Stimulated activated CD4-positive, alpha-beta T cell treated with anti-CD3 and anti-CD28 coated beads, Interleukin-4, amount 100 ng/mL, for 24 hours (primary cell): Measurements from ENCODE around the gene NIPBL.
"Not testable (repeated sequence)": the region's sequence is repeated elsewhere in the genome, so short reads cannot be mapped to it uniquely, and the experiment has no call there.

Experiments
- DNase-seq: peaks from one replicate; pipeline ENCODE4 v3.0.0-alpha.2; 2020

Gene NIPBL

DNA sequence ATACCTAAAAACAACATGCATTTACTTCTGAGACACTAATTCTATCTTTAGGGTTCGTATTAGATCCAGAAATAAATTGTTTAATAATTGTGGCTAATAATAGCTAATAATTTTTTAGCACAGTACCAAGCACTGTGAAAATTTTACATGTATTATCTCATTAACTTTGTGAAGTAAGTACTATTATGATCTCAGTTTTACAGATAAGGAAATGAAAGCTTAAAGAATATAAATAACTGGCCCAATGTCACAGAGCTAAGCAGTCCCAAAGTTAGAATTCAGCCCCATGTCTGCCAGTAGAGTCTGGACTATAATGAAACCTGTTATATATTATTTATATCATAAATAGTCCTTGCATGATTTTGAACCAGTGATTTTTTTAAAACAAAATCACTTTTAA, 163.3 kb downstream of the NIPBL start:
- no peak for DNase-seq

DNA sequence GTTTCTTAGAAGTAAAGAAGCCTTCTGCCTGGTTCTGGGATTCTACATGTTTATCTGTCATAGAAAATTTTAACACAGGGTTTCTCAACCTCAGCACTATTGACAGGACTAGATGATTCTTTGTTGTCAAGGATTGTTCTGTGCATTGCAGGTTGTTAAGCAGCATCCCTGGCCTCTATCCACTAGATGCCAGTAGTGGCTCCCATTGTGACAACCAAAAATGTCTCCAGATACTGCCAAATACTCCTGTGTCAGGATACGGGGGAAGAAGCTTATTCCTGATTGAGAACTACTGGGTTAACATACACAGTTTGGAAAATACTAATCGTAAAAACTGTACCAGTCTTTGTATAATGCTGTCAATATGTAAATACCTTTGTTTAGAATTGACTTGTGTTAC, 167.1 kb downstream of the NIPBL start:
- DNase-seq: no peak

DNA sequence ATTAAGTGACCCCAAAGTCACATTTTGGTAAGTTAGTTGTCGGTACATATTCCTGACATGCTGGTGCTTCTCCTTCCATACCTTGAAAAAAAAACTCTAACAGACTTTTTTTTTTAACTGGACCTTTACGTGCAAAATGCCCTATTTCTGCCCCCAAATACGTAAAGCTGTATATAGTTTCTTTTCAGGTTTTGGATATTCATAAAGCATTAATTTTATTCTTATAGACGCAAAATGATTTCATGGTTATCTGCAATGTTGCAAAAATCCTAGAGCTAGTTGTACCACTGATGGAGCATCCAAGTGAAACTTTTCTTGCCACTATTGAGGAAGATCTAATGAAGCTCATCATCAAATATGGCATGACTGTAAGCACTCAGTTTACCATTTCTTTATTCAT, 167.6 kb downstream of the NIPBL start:
- no peak for DNase-seq

DNA sequence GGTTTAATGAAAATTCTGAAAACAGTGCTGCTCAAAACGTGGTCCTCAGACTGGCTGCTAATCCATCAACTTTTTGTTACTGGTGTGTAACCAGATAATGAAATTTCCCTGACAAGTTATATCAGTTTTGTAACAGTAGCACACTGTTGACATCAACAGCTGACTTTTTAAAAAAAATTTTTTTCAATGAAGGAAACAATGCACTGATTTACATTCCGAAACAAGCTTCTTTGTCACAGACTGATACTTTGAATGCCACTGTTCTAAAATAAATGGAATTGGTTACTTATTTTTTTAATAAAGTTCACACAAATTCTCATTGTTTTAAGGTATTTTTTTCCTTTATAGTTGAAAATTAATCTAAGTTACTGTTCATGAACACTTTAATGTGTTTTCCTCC, 169.1 kb downstream of the NIPBL start:
- DNase-seq: no peak

DNA sequence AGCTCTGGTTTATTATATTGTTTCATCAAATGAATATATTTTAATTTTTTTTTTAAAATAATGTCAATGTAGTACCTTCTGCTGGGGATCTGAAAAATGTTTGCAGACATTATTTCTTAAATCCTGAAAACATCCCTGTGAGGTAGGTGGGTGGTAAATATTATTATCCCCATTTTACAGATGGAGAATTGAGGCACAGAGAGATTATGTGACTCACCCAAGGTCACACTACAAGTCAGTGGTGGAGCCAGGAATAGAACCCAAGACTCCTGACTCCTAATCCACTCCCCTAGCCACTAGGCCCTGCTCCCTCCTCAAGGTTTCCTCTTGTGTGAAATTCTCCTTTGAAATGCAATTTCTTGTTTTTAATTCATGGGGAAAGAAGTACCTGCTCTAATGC, 171.4 kb downstream of the NIPBL start:
- no peak for DNase-seq

DNA sequence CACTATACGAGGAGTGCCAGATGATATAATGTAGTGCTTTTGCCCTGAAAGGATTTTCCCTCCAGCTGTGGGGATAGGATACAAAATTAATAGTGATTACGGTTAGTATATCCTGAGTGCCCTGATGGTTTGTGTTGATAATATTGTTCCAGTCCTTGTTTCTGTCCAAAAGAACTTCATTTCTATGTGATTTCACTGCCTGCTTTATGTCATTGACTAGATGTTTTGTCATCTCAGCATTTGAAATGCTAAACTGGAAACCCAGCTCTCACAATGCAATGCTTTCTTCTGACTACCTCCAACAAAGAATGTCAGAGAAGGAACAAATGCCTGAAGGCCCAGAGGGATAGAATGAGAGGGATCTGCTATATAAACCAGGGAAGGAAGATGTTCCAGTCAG, 177.8 kb downstream of the NIPBL start:
- DNase-seq: no peak

DNA sequence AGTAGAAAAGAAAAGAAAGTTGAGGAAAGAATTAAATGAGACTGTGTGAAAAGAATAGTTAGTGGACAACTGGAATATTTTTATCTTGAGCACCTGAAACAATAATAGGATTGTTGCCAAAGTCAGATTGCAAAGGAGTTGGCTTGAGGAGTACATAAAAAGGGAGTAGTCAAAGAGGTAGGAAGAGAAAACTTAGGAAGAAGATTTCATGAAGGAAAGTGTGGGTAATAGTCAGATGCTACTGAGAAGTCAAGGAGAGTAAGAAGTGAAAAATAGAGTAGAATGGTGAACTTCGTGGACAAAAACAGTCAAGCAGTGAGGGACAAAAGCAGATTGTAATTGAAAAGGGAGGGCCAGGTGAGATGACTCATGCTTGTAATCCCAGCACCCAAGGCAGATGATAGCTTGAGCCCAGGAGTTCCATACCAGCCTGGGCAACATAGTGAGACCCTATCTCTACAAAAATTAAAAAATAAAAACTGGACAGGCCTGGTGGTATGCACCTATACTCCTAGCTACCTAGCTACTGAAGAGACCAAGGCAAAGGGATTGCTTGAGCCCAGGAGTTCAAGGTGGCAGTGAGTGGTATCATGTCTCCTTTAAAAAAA, 178.9 kb downstream of the NIPBL start:
- no peak for DNase-seq

DNA sequence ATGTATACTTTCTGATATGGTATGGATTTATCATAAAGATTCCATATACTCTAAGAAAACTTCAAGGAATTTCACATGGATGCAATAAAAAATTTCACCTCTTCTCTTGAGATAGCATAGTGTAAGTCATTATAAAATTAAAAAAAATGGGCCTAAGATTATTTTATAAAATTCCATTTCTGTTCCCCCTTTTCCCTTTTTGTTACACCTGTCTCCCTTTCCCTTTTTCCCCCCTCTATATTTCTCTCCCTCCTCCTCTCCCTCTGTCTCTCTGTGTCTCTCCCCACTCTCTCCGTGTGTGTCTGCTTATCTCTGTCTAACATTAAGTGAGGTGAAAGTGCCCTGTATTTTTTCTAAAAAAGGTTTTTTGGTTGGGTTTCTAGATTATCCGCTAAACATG, 180.2 kb downstream of the NIPBL start:
- no peak for DNase-seq

DNA sequence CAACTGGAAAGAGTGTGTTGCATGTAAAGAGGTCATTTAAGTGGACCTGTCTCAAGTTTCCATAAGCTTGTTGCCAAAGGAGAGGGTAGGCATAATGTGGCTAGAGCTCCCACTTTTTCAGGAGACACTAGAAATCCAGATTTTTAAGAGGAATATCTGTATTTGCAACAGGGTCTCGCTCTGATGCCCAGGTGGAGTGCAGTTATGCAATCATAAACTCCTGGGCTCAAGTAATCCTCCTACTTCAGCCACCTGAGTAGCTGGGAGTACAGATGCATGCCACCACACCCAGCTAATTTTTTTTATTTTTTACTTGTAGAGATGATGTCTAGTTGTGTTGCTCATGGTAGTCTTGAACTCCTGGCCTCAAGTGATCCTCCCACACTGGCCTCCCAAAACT, 183.5 kb downstream of the NIPBL start:
- no peak for DNase-seq

DNA sequence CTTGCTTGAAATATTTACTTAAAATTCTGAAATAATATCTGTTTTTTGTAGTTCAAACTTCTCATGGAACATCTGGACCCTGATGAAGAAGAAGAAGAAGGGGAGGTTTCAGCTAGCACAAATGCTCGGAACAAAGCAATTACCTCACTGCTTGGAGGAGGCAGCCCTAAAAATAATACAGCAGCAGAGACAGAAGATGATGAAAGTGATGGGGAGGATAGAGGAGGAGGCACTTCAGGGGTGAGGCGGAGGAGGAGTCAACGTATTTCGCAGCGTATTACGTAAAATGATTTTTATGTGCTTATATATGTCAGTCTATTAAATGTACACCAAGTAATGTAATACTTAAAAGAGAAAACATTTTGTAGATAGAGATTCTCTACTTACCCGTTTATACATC, 187.2 kb downstream of the NIPBL start:
- no peak for DNase-seq

DNA sequence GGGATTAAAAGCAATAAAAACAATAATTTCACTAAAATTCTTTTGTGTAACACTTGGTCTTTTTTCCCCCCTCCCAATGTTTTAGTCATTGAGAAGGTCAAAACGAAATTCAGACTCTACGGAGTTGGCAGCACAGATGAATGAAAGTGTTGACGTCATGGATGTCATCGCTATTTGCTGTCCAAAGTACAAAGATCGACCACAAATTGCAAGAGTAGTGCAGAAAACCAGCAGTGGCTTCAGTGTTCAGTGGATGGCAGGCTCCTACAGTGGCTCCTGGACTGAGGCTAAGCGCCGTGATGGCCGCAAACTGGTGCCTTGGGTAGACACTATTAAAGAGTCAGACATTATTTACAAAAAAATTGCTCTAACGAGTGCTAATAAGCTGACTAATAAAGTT, 187.9 kb downstream of the NIPBL start:
- no peak for DNase-seq

DNA sequence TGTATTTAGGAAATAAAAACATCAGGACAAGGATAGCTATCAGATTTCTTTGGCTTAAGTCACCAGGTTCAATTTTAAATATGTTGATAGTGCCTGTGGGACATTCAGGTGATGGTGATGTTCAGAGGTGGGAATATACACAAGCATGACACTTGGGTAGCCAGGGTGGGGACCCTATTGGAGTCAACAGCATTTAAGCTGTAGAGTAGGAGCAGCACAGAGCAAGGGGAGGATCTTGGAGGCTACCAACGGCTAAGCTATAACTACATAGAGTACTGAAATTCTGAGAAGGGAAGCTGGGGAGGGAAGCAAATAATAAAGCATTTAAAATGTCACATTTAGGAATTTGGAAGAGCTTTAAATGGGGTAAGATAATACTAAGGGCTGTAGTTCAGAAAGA, 194.9 kb downstream of the NIPBL start:
- no peak for DNase-seq

DNA sequence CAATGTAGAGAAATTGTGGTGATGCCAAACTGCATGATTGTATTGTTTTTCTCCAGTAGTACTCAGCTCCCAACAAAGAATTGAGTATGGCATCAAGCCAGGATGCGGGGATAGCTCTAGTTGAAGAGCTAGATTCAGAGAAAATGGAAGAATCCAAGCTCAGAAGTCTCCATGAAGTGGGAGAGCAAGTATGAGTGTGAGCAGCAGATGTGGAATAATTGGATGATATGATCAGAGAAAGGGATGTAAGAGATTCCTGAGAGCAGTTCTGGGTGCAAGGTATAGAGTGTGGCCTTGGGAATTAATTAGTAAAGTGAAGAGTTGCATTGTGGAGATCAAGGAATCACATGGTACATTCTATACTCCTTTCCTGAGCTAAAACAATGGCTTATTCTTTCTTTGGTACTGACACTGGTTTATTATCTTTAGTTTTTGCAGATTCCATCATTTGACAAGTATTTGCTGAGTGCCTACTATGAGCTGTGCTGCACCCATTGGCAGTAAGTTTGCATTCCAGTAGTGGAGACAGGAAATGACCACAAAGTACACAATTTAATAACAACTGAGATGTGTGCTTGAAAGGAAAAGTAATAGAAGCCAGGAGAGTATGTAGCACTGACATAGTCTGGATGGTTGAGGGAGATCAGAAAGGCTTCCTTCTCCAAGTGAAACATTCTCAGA, 195.5 kb downstream of the NIPBL start:
- no peak for DNase-seq

DNA sequence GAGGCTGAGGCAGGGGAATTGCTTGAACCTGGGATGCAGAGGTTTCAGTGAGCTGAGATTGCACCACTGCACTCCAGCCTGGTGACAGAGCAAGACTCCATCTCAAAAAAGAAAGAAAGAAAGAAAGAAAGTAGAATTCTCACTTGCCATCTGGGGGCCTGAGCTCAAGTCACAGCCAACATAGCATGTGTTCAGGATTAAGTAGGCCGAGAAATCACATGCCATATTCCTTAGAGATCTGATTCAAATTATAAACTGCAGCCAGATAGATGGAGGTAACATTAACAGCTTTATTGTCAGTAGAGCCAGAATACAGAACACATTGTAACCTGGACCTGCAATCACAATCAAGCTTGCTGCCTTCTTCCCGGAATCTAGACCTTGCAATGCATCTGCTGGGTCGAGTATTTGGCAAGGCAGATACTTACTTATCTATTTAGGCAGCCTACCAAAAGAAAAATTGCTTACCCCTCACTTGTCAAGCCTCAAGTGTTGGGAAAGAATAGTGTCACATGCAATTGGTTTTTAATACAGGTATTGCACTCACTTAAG, 198.9 kb downstream of the NIPBL start:
- no peak for DNase-seq

DNA sequence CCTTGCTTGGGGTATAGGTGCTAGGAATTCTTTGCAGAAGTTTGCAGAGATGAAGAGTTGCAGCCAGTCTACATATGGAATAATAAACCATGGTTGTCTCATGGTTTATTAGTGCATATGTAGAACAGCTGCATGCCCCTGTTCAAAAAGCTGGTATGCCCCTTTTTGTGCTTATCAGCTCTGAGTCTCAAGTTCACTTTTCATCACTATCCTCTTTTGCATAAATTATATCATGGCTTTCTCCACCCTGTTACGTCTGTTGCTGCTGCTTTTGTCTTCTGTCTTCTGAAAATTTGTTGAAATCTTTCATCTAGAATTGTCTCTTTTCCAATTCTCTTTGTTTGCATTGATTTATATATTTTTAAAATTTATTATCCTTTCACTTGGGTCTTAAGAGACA, 200.6 kb downstream of the NIPBL start:
- no peak for DNase-seq

DNA sequence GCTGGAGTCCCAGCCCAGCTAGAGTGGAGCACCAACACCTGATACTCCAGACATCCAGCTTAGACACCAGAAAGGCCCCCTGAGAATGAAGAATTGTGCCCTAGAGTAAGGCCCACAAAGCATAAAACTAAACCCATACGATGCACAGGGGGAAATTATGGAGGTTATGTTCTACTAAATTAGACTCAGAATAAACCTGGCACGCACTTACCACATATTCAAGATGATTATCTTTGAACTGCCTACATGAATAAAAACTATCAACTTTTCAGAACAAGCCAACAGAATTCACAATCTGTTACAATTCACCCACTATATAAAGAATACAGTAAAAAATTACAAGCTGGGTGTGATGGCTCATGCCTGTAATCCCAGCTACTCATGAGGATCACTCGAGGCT, 204.1 kb downstream of the NIPBL start:
- DNase-seq: no peak

DNA sequence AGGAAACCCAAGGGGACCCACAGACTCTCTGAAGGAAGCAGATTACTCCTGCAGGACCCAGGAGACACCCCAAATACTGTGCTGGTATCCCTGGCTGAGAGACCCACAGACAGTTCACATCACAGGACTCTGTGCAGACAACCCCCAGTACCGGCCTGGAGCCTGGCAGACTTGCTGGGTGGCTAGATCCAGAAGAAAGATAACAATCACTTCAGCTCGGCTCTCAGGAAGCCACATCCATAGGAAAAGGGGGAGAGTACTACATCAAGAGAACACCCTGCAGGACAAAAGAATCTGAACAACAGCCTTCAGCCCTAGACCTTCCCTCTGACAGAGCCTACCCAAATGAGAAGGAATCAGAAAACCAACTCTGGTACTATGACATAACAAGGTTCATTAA, 206.4 kb downstream of the NIPBL start:
- not testable (repeated sequence) for DNase-seq

DNA sequence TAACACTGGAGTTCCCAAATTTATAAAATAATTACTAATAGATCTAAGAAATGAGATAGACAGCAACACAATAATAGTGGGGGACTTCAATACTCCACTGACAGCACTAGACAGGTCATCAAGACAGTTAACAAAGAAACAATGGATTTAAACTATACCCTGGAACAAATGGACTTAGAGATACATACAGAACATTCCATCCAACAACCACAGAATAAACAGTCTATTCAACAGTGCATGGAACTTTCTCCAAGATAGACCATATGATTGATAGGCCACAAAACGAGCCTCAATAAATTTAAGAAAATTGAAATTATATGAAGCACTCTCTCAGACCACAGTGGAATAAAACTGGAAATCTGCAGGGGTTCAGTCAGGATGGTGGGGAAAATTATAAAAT, 209.5 kb downstream of the NIPBL start:
- not testable (repeated sequence) for DNase-seq

DNA sequence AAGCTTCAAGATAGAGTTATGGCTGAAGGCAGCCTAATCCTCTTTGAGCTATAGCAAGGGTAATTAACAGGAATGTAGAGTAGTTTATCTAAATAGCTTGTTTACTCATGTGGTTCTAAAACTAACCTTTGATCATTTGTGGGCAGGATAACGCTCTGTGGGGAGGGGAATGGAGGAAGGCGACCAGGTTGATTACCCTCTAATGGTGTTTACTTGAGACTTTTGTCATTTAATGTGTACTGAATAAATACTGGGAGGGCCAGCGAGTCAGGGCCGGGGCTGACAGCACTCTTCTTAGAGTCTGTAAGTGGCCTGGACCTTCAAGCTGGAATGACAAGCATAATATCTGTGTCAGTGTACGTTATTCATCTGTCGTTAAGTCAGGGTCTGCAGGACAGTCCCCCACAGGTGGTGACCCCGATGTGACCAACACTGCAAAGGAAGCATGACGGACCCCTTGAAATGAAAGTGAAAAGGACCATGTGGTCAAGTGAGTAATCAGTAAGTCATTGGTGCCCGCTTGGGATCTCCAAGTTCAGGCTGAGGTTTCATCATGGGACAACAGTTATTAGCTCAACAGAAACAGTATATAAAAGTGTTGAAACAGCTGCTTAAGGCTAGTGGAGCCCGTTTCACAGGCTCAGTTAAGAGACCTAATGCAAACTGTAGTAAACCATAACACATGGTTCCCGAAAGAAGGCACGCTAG, 210.1 kb downstream of the NIPBL start:
- DNase-seq: no peak

DNA sequence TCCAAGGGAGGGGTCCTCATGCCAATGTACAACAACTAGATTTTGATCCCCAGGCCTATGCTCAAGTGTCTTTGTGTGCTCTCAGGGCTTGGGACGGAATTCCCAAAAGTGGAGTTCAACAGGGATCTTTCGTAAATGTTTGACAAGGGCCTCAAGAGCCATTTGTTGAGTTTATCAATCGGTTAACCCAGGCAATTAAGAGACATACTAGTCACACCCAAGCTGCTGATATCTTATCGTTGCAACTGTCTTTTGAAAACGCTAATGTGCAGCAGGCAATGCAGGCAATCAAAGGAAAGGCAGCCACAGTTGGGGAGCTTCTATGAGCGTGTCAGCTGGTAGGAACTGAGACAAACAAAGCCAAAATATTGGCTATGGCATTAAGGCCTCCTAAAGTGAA, 211.4 kb downstream of the NIPBL start:
- DNase-seq: no peak

DNA sequence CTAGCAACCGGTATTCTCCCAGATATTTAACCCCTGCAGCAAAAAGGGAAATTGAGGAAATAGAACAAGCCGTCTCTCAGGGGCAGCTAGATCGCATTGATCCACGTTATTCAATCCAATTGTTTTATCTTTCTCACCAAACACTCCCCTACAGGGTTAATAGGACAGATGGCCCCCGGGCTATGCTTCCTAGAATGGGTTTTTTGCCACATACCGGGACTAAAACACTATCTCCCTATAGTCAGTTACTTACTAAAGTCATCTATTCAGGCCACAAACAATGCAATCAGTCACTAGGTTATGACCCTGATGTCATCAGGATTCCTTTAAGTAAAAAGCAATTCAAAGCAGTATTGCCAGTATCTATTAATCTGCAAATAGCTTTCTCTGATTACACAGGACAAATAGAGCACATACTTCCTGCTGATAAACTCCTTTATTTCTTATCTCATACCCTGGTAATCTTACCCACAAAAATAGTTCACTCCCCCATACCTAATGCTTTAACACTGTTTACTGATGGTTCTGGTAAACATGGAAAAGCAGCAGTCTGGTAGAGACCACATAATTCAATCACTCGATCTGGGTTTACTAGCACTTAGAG, 213.7 kb downstream of the NIPBL start:
- no peak for DNase-seq

DNA sequence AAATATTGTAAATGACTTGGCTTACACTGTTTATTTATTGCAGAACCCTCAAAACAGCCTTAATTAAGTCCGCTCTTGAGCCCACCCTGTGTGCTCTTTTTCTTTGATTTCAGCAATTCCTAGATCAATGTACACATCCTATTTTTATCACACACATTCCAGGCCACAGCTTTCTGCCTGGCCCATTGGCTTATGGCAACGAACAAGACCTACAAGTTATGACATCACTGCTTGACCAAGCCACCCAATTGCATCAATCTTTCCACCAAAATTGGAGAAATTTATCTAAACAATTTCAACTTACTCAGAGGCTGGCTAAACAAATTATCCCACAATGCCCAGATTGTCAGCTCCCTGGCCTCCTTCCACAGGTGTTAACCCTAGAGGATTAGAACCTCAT, 214.2 kb downstream of the NIPBL start:
- no peak for DNase-seq

DNA sequence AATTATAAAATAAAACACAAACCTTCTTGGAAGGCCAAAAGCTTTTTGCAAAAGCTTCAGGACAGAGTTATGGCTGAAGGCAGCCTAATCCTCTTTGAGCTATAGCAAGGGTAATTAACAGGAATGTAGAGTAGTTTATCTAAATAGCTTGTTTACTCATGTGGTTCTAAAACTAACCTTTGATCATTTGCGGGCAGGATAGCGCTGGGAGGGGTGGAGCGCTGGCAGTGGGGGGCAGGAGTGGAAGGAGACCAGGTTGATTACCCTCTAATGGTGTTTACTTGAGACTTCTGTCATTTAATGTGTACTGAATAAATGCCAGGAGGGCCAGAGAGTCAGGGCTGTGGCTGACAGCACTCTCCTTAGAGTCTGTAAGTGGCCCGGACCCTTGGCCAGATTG, 217.2 kb downstream of the NIPBL start:
- not testable (repeated sequence) for DNase-seq

DNA sequence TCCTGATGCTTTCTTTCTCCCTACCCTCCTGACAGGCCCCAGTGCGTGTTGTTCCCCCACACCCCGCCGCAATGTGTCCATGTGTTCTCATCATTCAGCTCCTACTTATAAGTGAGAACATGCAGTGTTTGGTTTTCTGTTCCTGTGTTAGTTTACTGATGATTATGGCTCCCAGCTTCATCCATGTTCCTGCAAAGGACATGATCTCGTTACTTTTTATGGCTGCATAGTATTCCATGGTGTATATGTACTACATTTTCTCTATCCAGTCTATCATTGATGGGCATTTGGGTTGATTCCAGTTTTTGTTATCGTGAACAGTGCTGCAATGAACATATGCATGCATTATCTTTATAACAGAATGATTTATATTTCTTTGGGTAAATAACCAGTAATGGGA, 222.7 kb downstream of the NIPBL start:
- not testable (repeated sequence) for DNase-seq
